ENCODE measurements around the gene P2RY6. TPM values are rescaled to one million over a fixed set of nuclear protein-coding genes. Genes with fewer than 3 reads are reported as not detected.
A peak's percentile ranks its signal among the peaks of the same experiment; 100 is the strongest.

The P2RY6 gene, protein sequence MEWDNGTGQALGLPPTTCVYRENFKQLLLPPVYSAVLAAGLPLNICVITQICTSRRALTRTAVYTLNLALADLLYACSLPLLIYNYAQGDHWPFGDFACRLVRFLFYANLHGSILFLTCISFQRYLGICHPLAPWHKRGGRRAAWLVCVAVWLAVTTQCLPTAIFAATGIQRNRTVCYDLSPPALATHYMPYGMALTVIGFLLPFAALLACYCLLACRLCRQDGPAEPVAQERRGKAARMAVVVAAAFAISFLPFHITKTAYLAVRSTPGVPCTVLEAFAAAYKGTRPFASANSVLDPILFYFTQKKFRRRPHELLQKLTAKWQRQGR
- 1 to 10 TPM in 4 of 6 experiments, under 1 TPM in 2; 0.54 to 2.4 (median 1.9) TPM for total RNA-seq (2021; fragmentation: NEBNext Ultra II Directional; extraction: Animal tissue kit (Norgen Biotek cat#: 25700))
- long read RNA-seq, partial matches to known transcripts, result 0 of 3 reads
- long read RNA-seq, other reads (novel, unspliced or antisense), result 2 of 3 reads

DNA sequence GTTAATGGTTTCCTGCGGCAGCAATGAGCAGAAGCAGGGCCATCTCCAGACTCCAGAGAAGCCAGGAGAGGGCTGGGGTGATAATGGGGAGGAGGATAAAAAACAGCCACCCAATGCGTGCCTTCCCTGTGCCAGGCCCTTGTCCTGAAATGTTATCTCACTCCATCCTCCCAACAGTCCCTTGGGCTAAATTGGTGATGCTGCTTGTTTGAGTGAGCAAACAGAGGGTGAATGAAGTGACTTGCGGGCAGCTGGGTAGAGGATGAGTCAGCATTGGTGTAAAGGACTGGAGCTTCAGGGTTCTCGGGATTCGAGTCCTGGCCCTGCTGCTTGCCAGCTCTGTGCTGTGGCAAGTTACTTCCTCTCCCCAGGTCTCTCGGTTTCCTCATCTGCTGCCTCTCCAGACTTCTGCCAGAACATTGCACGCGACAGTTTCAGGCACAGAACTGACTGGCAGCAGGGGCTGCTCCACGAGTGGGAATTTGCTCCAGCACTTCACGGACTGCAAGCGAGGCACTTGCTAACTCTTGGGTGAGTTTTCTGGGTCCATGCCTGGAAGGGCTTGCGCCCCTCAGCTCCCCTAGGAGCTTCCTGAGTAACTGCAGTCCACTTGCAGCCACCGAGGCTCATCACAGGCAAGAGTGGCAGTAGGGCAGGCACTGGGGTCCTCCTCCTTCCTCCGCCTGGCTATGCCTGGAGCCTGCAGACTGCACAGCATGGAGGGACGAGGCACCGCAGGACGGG, at the start of gene P2RY6:
TSS of gene P2RY6 (plus strand) at position 403 of the 744 bp plus-strand sequence. CDS start 24,181 bp downstream, outside the sequence.
- H3K9me3 Mint-ChIP-seq, result no peaks in the 10 kb centered on the region
- peak within 1 kb of the TSS; percentile 52 for H3K27ac Mint-ChIP-seq
- DNase-seq, result peak; percentile 68
- TF ChIP-seq, protein P1, sequence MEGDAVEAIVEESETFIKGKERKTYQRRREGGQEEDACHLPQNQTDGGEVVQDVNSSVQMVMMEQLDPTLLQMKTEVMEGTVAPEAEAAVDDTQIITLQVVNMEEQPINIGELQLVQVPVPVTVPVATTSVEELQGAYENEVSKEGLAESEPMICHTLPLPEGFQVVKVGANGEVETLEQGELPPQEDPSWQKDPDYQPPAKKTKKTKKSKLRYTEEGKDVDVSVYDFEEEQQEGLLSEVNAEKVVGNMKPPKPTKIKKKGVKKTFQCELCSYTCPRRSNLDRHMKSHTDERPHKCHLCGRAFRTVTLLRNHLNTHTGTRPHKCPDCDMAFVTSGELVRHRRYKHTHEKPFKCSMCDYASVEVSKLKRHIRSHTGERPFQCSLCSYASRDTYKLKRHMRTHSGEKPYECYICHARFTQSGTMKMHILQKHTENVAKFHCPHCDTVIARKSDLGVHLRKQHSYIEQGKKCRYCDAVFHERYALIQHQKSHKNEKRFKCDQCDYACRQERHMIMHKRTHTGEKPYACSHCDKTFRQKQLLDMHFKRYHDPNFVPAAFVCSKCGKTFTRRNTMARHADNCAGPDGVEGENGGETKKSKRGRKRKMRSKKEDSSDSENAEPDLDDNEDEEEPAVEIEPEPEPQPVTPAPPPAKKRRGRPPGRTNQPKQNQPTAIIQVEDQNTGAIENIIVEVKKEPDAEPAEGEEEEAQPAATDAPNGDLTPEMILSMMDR (IDR thresholded peaks at IDR 0.05), result no peak
- no peaks in the 10 kb centered on the region for H3K36me3 Mint-ChIP-seq (ENCODE audit: low read depth)
- peaks cover 8% of the 10 kb centered on the region for H3K27me3 Mint-ChIP-seq (ENCODE audit: insufficient read depth)
- peaks cover 17% of the 10 kb centered on the region for H3K4me1 Mint-ChIP-seq (ENCODE audit: low read depth)
- peak within 1 kb of the TSS; percentile 30; the same call in 1 of the 2 replicates for H3K4me3 Mint-ChIP-seq

DNA sequence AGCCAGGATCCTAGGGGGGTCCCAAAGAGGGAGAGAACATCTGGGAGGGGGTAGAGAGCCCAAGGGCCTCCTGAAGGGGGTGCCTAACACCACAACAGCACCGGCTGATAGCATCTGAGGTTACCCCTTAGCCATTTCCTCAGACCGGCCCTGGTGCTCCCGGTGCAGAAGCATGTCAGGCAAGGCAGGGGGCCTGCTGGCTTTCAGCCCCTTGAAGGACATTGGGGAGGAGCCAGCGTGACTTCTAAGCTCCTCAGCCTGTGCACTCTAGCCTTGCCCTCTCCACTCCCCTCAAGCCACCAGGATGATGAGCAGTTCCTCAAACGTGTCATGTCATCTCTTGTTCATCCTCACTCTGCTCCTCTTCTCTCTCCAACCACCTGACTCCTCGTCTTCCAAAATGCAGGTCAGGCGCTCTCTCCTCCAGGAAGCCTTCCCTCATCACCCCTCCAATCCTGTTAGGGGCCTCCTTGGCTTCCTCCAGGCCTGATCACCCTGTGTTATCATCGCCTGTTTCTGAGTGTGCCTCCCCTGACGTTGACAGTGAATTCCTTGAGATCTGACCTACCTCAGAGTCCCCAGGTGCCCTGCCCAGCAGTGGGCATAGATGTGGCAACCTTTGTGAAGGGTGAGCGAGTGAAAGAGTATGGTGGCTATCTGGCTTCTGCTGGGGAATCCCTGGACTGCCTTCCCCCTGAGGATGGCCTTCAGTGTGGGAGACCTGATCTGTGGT, 48.0 kb upstream of the P2RY6 start:
- Mint-ChIP-seq H3K27me3 (ENCODE audit: insufficient read depth) (peaks cover 8% of the 10 kb centered on the region), H3K27ac (no peak overlapping the region), H3K36me3 (ENCODE audit: low read depth) (no peaks in the 10 kb centered on the region)

DNA sequence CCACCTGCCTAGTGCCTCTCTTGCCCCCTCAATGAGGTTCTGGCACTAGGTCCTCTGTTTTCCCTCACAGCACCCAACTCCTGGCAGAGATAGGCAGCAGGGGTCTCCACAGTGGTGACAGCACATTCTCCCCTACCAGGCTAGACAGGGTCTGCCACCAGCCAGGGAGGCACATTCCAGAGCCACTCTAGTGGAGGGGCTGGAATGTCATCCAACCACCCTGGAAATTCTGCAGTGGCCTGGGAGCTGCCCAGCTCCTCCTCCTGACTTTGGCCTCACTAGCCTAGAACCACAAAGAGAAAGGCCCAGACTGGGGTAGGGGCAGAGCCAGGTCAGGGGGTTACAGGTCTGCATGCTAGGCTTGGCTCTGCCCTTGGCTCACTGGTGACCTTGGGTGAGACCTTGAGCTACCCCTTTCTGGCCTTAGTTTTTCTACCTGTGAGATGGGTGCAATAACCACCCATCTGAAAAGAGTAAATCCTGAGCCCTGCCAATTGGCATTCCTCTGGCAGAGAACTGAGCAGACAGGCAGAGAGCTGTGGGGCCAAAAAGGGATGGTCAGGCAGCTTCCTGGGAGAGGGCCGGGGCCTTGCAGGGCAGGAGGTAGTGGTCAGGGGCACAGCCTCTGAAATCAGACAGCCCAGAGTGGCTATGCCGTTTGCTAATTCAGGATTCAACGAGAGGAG, 47.0 kb upstream of the P2RY6 start:
- no peak for DNase-seq
- Mint-ChIP-seq H3K27ac (no peak overlapping the region), H3K4me1 (ENCODE audit: low read depth) (no peaks in the 10 kb centered on the region), H3K36me3 (ENCODE audit: low read depth) (no peaks in the 10 kb centered on the region), H3K27me3 (ENCODE audit: insufficient read depth) (peaks cover 8% of the 10 kb centered on the region), H3K4me3 (no peak overlapping the region), H3K9me3 (no peaks in the 10 kb centered on the region)
- TF ChIP-seq, protein P1 (IDR thresholded peaks at IDR 0.05), result no peak

More for the DNA sequence above, 48.0 kb upstream of the P2RY6 start:
- Mint-ChIP-seq H3K4me3 (no peak overlapping the region), H3K9me3 (no peaks in the 10 kb centered on the region), H3K4me1 (ENCODE audit: low read depth) (no peaks in the 10 kb centered on the region)
- TF ChIP-seq, protein P1 (IDR thresholded peaks at IDR 0.05), result no peak
- DNase-seq, result no peak

DNA sequence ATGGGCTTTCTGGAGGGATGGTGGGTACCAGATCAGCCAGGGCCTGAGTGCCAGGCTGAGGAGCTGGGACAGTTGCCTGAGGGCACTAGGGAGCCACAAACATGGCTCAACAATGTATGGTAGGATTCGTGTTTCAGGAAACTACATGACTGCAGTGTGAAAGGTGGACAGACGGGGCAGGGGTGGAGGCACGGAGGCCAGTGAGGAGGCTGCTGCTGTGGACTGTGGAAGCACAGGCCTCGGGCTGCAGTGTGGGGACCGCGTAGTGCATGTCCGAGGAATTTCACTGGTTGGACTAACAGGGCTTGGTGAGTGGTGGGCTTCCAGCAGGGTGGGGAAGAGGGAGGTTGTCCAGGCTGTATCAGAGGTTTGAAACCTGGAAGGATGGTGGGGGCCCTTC, 46.3 kb upstream of the P2RY6 start:
- no peaks in the 10 kb centered on the region for H3K36me3 Mint-ChIP-seq (ENCODE audit: low read depth)
- no peaks in the 10 kb centered on the region for H3K9me3 Mint-ChIP-seq
- no peak for DNase-seq
- peaks cover 10% of the 10 kb centered on the region for H3K27me3 Mint-ChIP-seq (ENCODE audit: insufficient read depth)
- no peaks in the 10 kb centered on the region for H3K4me1 Mint-ChIP-seq (ENCODE audit: low read depth)
- TF ChIP-seq, protein P1 (IDR thresholded peaks at IDR 0.05), result no peak
- no peak overlapping the region for H3K4me3 Mint-ChIP-seq
- H3K27ac Mint-ChIP-seq, result no peak overlapping the region

Measured in HFFc6 (cell line).